GM12878 (cell line): ENCODE results near the gene NKD1. TPM values are rescaled to one million over a fixed set of nuclear protein-coding genes. Genes with fewer than 3 reads are reported as not detected.

Experiments
- ATAC-seq: fragments of 200-7000 bp; cut with Tn5 transposase; 3 replicates; pipeline ENCODE4 v1.9.1; 2020; ENCODE audit warnings: mild to moderate bottlenecking, moderate library complexity
- BruUV-seq: library from RNA; stranded (reverse); fragments of 400-500 nt; replicated peaks from 2 replicates; lab custom pipeline; 2021; lab: Mats Ljungman, UMichigan
- CTCF ChIA-PET: fragments of 300-600 bp; sonication (Branson Sonifier 250); formaldehyde crosslinking; extraction: SDS; loops from one replicate; lab custom pipeline; 2021; ENCODE audit warnings: inconsistent platforms; lab: Yijun Ruan, JAX
- POLR2A ChIA-PET: fragments of 350-600 bp; formaldehyde crosslinking; extraction: SDS; loops from one replicate; lab custom pipeline; 2021; ENCODE audit warnings: inconsistent platforms; lab: Charles Lee
- RAD21 ChIA-PET: fragments of 300-600 bp; sonication (Branson Sonifier 250); formaldehyde crosslinking; loops from one replicate; lab custom pipeline; 2023; ENCODE audit warnings: antibody characterized with exemption; ENCODE audit not compliant: unreplicated experiment; lab: Charles Lee
- SMC1A ChIA-PET: fragments of 300-600 bp; sonication (Branson Sonifier 250); formaldehyde crosslinking; loops from one replicate; lab custom pipeline; 2023; ENCODE audit not compliant: unreplicated experiment, uncharacterized antibody; lab: Charles Lee
- DNase-seq: peaks from one replicate; pipeline ENCODE4 v3.0.0-alpha.2; 2011; ENCODE audit warnings: low read depth, low spot score
- FAIRE-seq: peaks from 3 replicates; lab custom pipeline; 2011; peaks lifted over from hg19 to GRCh38; lab: Jason Lieb, UNC
- H2AFZ ChIP-seq: 2 replicates; pipeline ENCODE4 v1.6.0; 2011; ENCODE audit warnings: low read depth, low read length, control low read depth; ENCODE audit not compliant: control insufficient read depth
- H3K27ac ChIP-seq: 2 replicates; pipeline ENCODE4 v1.5.1; 2011; ENCODE audit warnings: control low read depth; ENCODE audit not compliant: control insufficient read depth, insufficient read depth
- H3K27me3 ChIP-seq, 2 experiments: replicated peaks in 1 of 2; 2 replicates each; pipeline versions ENCODE4 v1.6.0 to v1.6.1; 2011; ENCODE audit warnings: low read length in 1 of 2; ENCODE audit not compliant: control insufficient read depth in 2 of 2, insufficient read depth in 2 of 2
- H3K36me3 ChIP-seq, 2 experiments: 2 replicates each; pipeline ENCODE4 v1.5.1; 2011; ENCODE audit warnings: low read length in 1 of 2; ENCODE audit not compliant: control insufficient read depth in 2 of 2, insufficient read depth in 2 of 2
- H3K4me1 ChIP-seq: 2 replicates; pipeline ENCODE4 v1.6.1; 2011; ENCODE audit warnings: mild to moderate bottlenecking, low read length, moderate library complexity, mixed read lengths; ENCODE audit not compliant: control insufficient read depth, insufficient read depth
- H3K4me2 ChIP-seq: 2 replicates; pipeline ENCODE4 v1.6.0; 2011; ENCODE audit warnings: control low read depth; ENCODE audit not compliant: control insufficient read depth, insufficient read depth
- H3K4me3 ChIP-seq: fragments of 200-600 bp; sonication (generic); 2 replicates; pipeline ENCODE4 v1.5.1; 2016
- H3K79me2 ChIP-seq: 2 replicates; pipeline ENCODE4 v1.6.0; 2011; ENCODE audit warnings: low read length; ENCODE audit not compliant: control insufficient read depth, insufficient read depth
- H3K9ac ChIP-seq: 2 replicates; pipeline ENCODE4 v1.8.0; 2011; ENCODE audit warnings: low read length, control low read depth, mixed read lengths; ENCODE audit not compliant: control insufficient read depth, insufficient read depth
- H3K9me3 ChIP-seq: replicated peaks from 3 replicates; pipeline ENCODE4 v1.5.1; 2011; ENCODE audit warnings: mild to moderate bottlenecking, low read length; ENCODE audit not compliant: control insufficient read depth, insufficient read depth
- H4K20me1 ChIP-seq: 2 replicates; pipeline ENCODE4 v1.6.0; 2011; ENCODE audit not compliant: control insufficient read depth, insufficient read depth
- CREM ChIP-seq: IDR thresholded peaks from 2 replicates; pipeline ENCODE4 v1.6.1; 2014; ENCODE audit warnings: antibody characterized with exemption, low read depth
- EED ChIP-seq: sonication (generic); IDR thresholded peaks from 2 replicates; pipeline ENCODE4 v1.6.1; 2016; ENCODE audit warnings: antibody characterized with exemption, low read depth
- EZH2 ChIP-seq: IDR thresholded peaks from 2 replicates; pipeline ENCODE4 v1.6.1; 2012; ENCODE audit warnings: low read depth, mild to moderate bottlenecking, control low read depth, inconsistent platforms, low read length, borderline replicate concordance; ENCODE audit not compliant: control insufficient read depth
- MTA3 ChIP-seq: IDR thresholded peaks from 2 replicates; pipeline ENCODE4 v1.6.1; 2012; ENCODE audit warnings: low read length, inconsistent platforms, borderline replicate concordance
- PBX3 ChIP-seq: IDR thresholded peaks from 2 replicates; pipeline ENCODE4 v1.6.1; 2011; ENCODE audit warnings: mild to moderate bottlenecking, low read depth, low read length, moderate library complexity; ENCODE audit not compliant: insufficient replicate concordance
- POLR2A ChIP-seq: IDR thresholded peaks from 2 replicates; pipeline ENCODE4 v1.6.1; 2011; ENCODE audit warnings: low read depth, mild to moderate bottlenecking, low read length
- RAD21 ChIP-seq: IDR thresholded peaks from 2 replicates; pipeline ENCODE4 v1.6.1; 2011; ENCODE audit warnings: mild to moderate bottlenecking, low read depth, low read length, moderate library complexity; ENCODE audit not compliant: insufficient read depth
- RB1 ChIP-seq: fragments of 450-650 bp; formaldehyde crosslinking; IDR thresholded peaks from 2 replicates; pipeline ENCODE4 v1.6.1; 2017; ENCODE audit warnings: mild to moderate bottlenecking, borderline replicate concordance
- RBBP5 ChIP-seq: fragments of 200-600 bp; sonication (generic); conservative IDR thresholded peaks from 2 replicates; pipeline ENCODE4 v1.6.1; 2016
- SIX5 ChIP-seq: IDR thresholded peaks from 2 replicates; pipeline ENCODE4 v1.6.1; 2011; ENCODE audit warnings: mild to moderate bottlenecking, low read depth, low read length, moderate library complexity; ENCODE audit not compliant: severe bottlenecking
- SMC3 ChIP-seq: IDR thresholded peaks from 2 replicates; pipeline ENCODE4 v1.6.1; 2011; ENCODE audit warnings: low read length, improper control_type of control experiment, borderline replicate concordance
- STAT3 ChIP-seq: IDR thresholded peaks from 2 replicates; pipeline ENCODE4 v1.6.1; 2011; ENCODE audit warnings: low read depth, low read length, improper control_type of control experiment
- SUZ12 ChIP-seq: fragments of 200-600 bp; sonication (generic); IDR thresholded peaks from one replicate; pipeline ENCODE4 v1.6.1; 2018; ENCODE audit warnings: antibody characterized with exemption, mild to moderate bottlenecking; ENCODE audit not compliant: unreplicated experiment
- TBL1XR1 ChIP-seq: IDR thresholded peaks from 2 replicates; pipeline ENCODE4 v1.6.1; 2012; ENCODE audit warnings: low read depth, low read length, improper control_type of control experiment
- TCF3 ChIP-seq: IDR thresholded peaks from 2 replicates; pipeline ENCODE4 v1.6.1; 2012; ENCODE audit warnings: low read depth, mild to moderate bottlenecking, low read length, borderline replicate concordance; ENCODE audit not compliant: insufficient read depth
- ZBED1 ChIP-seq: IDR thresholded peaks from 2 replicates; pipeline ENCODE4 v1.6.1; 2016; ENCODE audit warnings: borderline replicate concordance
- ZSCAN29 ChIP-seq: fragments of 450-650 bp; IDR thresholded peaks from 2 replicates; pipeline ENCODE4 v1.6.1; 2017; ENCODE audit warnings: mild to moderate bottlenecking, moderate library complexity
- WGBS: methylation state at CpG from one replicate; pipeline ENCODE4 v1.1.6; 2016; ENCODE audit warnings: low lambda C conversion rate; ENCODE audit not compliant: insufficient replicate concordance, insufficient coverage; ENCODE audit errors: missing lambda C conversion rate; 5-methylcytosine and 5-hydroxymethylcytosine counted together
- in situ Hi-C: fragments of 300-500 bp; cut with MboI; formaldehyde crosslinking; loops from 9 replicates; pipeline ENCODE4 v1.14.3; 2018; ENCODE audit warnings: mixed read lengths
- intact Hi-C: fragments of 100-400 bp; cut with micrococcal nuclease; formaldehyde crosslinking; loops from one replicate; pipeline ENCODE4 v1.14.2; 2022; ENCODE audit not compliant: unreplicated experiment
- polyA plus RNA-seq, 11 experiments: library from polyadenylated mRNA; depleted of rRNA in 4 of 11; unstranded in 6 of 11; stranded (reverse) in 5 of 11; fragments of >200 nt; fragmentation: Nextera tagmentation in 4 of 11; fragmentation: Illumina TruSeq in 1 of 11; extraction: Ambion mirVana in 4 of 11; extraction: Trizol in 1 of 11; gene quantifications; 1 replicate in 1 of 11; 2 replicates in 10 of 11; pipeline versions ENCODE4 v1.2.1 to v1.2.3, GENCODE V29; 2011 to 2016; ENCODE audit warnings: inconsistent platforms in 2 of 11, missing spikeins in 2 of 11, low read depth in 1 of 11
- total RNA-seq, 4 experiments: library from RNA; depleted of rRNA in 3 of 4; stranded (reverse); fragments of >200 nt in 3 of 4; fragmentation: Illumina TruSeq in 1 of 4; extraction: Trizol in 1 of 4; gene quantifications; 2 replicates each; pipeline versions ENCODE4 v1.2.1 to v1.2.3, GENCODE V29; 2013 to 2021

The NKD1 gene
- total and polyA plus RNA-seq, 10 of the 15 experiments (the other 5 are each of a cell fraction or from before 2014, with no cell fraction given), result under 0.01 to 0.49 (median 0.04) TPM; not detected in 2

- no peaks in the 10 kb centered on the region for H3K36me3 ChIP-seq
- 33% methylated on average over 7 of the region's 7 CpGs for WGBS
- H3K27me3 ChIP-seq, result no peaks in the 10 kb centered on the region
- H3K4me1 ChIP-seq, result peaks cover 3% of the 10 kb centered on the region; the same call in 1 of the 2 replicates
- ATAC-seq (no peak), FAIRE-seq (no peak), DNase-seq (no peak)
- intact Hi-C loops, result no loop called here
- H3K4me3 ChIP-seq, result no peak overlapping the region
- no peak overlapping the region for H3K27ac ChIP-seq
- no TSS peak for BruUV-seq
- POLR2A ChIA-PET, result no interaction called here
- H3K9me3 ChIP-seq, result no peaks in the 10 kb centered on the region
- SMC1A ChIA-PET, result interaction anchor here (1.2 to 1.7 kb wide), 2 partner anchors 11 to 132 kb away, joined by 4 to 5 read pairs; no protein-coding TSS in a partner anchor
- in situ Hi-C loops, result no loop called here
- TF ChIP-seq POLR2A, result no peak
- TF ChIP-seq RAD21, result no peak
- no peak for TF ChIP-seq EZH2
- no peak for TF ChIP-seq PBX3
- TF ChIP-seq TCF3, result no peak
- no peak for TF ChIP-seq SMC3
- no peak for TF ChIP-seq SIX5
- no peak for TF ChIP-seq RB1
- no peak for TF ChIP-seq TBL1XR1
- TF ChIP-seq ZSCAN29, result no peak
- no peak for TF ChIP-seq STAT3
- no peak for TF ChIP-seq EED
- TF ChIP-seq RBBP5, result no peak
- no peak for TF ChIP-seq MTA3
- no peak for TF ChIP-seq CREM
- TF ChIP-seq SUZ12, result no peak
- no peak for TF ChIP-seq ZBED1
- no peak overlapping the region for H2AFZ ChIP-seq
- RAD21 ChIA-PET, result no interaction called here
- H4K20me1 ChIP-seq, result no peaks in the 10 kb centered on the region
- H3K9ac ChIP-seq, result no peak overlapping the region
- CTCF ChIA-PET, result interaction anchor here (0.8 to 1.8 kb wide), 6 partner anchors 10 to 192 kb away, joined by 3 to 4 read pairs (median 3); no protein-coding TSS in a partner anchor
- H3K79me2 ChIP-seq, result no peaks in the 10 kb centered on the region
- no peak overlapping the region for H3K4me2 ChIP-seq
These were observed 66.9 kb downstream of the NKD1 start for GRCh38 chr16:50614955-50615724.
